NCI-H2029 (cell line): ENCODE results near the gene ZNF785.
"Not testable (repeated sequence)": the region's sequence is repeated elsewhere in the genome, so short reads cannot be mapped to it uniquely, and the experiment has no call there.

Source experiments
- DNase-seq: peaks from one replicate; lab custom pipeline; 2025; lab: John Stamatoyannopoulos, UW

ZNF785 gene

DNA sequence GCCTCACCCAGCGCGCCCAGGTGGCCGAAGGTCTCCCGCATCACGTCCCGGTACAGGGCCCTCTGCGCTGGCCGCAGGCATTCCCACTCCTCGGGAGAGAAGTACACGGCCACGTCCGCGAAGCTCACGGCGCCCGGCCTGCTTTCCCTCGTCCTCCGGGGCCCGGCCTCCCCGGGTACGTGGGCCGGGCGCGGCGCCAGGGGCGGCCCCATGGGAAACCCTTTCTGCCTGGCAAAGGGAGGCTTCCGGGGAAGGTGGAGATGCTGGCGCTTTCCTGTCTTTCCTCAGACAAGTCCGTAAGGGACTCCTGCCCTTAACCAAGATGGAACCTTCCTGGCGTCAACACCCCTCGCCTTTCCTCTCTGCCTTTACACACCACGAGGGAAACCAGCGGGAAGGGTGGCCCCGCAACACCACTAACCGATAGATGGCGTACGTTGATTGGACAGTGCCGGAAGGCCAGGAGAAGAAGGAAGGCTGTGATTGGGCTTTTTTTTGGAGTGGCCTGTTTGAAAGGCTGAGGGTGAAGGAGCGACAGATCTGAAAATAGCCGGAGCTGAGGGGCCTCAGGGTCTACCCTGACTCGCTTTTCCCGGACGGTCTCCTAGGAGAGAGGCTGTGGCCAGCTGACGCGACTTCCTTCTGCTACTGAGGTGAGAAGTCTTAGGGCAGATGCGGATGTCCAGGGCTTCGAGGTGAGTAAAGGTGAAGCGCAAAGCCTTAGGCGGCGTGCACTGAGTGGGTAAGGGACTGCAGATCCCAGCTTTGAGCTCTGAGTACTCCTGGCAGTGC is at the start of gene ZNF785:
Gene ZNF785, minus strand, starts transcription at position 298 of the 792 bp plus-strand sequence. Its CDS starts 86 bp downstream, at position 212.
- peak; percentile 98 for DNase-seq

- no peak for DNase-seq
Observed at GRCh38 chr16:30633526-30633925, 48.0 kb upstream of the ZNF785 start.

GRCh38 chr16:30632454-30632853 is 47.0 kb upstream of the ZNF785 start:
- DNase-seq: not testable (repeated sequence)

DNA sequence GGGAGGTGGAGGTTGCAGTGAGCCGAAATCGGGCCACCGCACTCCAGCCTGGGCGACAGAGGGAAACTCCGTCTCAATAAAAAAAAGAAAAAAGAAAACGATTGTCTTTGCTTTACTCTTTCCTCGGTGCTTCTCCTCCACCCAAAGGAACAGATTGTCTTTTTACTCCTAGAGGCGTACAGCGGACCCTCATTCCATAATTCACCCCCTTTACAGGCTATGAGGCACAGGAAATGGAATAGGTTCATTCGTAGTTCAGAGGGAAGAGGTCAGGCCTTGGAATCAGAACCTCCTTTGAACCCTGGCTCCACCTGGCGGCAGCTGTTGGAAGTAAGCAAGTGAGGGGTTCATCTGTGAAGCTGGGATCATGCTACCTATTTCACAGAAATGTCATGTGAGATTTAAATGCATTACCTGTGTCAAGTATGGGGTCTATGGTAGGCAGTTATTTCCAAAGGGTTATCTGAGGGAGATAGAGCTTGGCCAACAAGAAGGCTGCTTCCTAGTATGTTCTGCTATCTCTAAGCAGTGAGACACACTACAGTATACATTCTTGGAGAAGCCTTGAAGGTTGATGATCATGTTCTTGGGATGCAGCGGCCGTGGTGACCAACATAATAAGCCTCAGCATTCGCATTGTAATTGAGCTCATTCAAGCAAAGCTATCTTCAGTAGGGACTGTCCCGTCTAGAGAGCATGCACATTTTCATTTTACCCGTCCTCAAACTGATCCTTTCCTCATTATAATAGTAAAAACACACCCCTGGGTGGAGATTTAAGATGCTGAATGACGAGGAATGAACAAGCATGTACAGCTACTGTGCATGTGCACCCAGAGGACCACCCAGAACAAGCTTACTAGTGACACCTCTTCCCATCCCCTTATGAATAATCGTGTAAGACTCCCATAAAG is 43.4 kb upstream of the ZNF785 start:
- DNase-seq: peak; percentile 67

DNA sequence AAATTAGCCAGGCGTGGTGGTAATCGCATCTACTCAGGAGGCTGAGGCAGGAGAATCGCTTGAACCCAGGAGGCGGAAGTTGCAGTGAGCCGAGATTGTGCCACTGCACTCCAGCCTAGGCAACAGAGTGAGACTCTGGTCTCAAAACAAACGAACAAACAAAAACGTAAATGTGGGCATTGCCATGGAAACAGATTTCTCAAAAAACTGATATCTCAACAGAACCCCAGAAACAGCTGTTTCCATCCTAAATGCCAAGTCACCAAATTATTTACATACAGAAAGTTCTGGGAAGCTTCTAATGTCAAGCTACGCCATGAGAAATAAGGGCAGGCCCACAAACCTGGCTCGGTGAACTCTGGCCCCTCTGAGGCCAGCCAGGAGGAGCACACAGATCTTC is 40.7 kb upstream of the ZNF785 start:
- no peak for DNase-seq

GRCh38 chr16:30623536-30624283 is 38.2 kb upstream of the ZNF785 start:
- DNase-seq: no peak

- no peak for DNase-seq
Observed at GRCh38 chr16:30622455-30623032, 37.0 kb upstream of the ZNF785 start.

- no peak for DNase-seq
Observed at GRCh38 chr16:30621765-30622164, 36.3 kb upstream of the ZNF785 start.

DNA sequence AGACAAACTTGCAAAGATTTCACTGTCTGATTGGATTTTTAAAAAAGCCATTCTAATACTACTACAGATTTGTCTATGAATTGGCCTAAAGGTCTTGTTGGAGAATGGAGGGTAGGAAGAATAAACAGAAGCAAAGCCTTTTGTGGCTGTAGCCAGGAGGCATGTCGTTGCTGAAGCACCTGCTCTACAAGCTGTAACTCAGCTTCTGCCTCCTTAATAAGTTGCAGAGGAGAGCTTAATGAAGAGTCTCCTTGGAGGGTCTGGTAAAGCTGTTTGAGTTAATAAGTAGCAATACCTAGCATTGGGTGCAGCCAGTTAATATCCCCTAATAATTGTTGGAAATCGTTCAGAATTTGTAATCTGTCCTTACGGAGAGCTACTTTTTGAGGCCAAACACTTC is 34.7 kb upstream of the ZNF785 start:
- no peak for DNase-seq

DNA sequence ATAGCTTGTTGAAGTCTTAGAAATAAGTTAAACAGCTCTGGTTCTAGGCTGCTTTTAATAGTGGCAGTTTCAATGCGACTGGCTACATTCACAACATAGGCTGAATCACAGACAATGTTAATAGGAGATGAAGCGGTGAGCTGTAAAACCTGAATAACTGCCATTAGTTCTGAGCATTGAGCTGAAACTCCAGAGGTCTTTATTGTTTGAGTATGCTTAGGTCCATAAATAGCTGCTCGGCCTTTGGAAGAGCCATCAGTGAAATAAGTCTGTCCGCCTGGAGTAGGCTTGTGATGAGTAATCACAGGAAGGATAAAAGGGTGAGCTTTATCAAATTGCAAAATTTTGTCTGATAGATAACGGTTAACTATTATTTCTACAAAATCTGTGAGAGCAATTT is 34.1 kb upstream of the ZNF785 start:
- DNase-seq: no peak

DNA sequence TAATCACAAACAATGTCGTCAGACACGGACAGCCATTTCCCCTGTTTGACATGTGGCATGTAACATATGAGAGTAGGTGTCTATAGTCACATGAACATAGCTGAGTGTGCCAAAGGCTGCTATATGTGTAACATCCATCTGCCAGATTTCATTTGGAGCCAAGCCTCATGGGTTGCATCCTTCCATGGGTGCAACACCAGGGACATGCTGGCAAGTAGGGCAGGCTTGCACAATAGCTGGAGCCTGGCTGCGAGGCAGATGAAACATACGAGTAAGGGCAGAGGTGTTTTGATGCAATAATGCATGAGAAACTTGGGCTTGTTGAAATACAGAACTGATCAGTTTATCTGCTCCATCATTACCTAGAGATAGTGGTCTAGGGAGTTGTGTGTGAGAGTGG is 33.7 kb upstream of the ZNF785 start:
- no peak for DNase-seq

DNA sequence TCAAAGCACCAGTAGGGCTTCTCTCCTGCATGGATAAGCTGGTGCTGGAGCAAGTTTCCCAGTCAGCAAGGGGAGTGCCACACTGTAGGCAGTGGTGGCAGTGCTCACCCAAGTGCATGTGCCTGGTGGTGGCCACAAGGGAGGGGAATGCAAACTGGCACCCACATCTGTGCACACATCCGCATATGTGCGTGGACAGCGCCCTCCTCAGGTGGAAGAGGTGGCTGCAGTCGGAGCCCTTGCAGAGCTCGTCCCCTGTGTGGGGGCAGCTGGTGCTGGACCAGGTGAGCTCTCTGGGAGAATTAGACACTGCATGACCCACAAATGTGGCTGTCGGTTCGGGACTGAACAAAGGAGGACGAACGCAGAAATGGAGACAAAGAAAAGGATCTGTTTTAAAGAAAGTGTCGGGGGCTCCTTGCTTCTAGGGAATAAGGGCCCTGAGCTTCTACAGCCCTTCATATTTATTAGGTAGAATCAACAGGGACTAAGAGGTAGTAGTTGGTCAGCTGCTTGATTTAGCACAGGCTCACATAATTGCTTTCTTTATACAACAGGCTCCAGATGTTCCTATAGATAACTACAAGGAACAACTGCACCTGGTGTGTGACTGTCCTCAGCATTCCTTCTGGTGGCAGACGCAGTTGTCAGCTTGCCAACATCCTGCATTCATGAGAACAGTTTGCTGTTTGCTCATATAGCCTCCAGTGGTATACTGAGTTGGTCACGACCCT is 30.0 kb upstream of the ZNF785 start:
- peak; percentile 20 for DNase-seq

GRCh38 chr16:30609926-30610839 is 24.7 kb upstream of the ZNF785 start, which contains the start of gene ZNF689:
TSS of gene ZNF689 (minus strand) at chr16:30610389. CDS start at chr16:30610041, 348 bp downstream.
- peak; percentile 90 for DNase-seq

DNA sequence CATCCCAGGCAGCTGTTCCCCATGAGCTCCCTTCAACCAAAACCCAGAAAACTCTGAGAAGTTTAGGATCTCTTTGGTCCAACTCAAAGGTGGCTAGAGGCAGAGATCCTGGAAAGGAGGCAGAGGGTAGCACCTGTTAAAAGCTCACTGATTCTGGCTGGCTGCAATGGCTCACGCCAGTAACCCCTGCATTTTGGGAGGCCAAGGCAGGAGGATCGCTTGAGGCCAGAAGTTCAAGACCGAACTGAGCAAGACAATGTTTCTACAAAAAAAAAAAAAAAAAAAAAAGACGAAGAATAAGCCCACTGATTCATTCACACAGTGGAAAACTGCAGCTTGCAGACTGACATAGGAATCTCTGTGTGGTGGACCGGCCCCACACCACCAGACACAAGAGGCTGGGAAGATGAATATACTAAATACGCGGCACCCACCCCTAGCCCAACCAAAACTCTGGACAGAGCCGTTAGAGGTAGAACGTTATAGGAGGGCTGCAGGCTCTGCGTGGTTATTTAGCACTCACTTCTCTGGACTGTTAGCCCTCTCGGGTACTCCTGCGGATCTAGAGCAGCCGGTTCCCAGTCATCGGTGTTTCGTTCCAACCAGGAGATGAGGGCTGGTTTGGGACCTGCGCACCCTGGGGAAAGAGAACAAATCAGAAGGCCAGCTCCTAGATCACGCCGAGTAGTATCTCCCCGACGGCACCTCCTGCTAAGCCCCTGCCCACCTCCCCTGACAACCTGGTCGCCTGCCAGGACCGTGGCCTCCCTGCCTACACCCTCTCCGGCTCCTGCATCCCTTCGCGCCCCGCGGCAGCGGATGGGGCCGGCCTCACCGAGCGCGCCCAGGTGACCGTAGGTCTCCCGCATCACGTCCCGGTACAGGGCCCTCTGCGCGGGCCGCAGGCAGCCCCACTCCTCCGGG is 23.8 kb upstream of the ZNF785 start:
- peak; percentile 22 for DNase-seq

DNA sequence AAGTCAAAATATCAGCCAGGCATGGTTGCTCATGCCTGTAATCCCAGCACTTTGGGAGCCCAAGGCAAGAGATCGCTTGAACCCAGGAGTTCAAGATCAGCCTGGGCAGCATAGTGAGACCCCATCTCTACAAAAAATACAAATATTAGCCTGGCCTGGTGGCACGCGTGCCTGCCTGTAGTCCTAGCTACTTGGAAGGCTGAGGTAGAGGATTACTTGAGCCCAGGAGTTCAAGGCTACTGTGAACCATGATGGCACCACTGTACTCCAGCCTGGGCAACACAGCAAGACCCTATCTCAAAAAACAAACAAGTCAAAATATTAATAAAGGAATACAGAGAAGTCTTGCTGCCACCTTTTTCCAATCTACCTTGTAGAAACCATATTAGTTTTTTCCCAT is 20.5 kb upstream of the ZNF785 start:
- no peak for DNase-seq

- DNase-seq: no peak
Observed at GRCh38 chr16:30605158-30605557, 19.7 kb upstream of the ZNF785 start.

GRCh38 chr16:30604316-30604947 is 18.9 kb upstream of the ZNF785 start:
- no peak for DNase-seq

GRCh38 chr16:30603945-30604315 is 18.4 kb upstream of the ZNF785 start:
- no peak for DNase-seq
